Measurements from ENCODE around the gene PHOSPHO1. TPM values are rescaled to one million over a fixed set of nuclear protein-coding genes. Genes with fewer than 3 reads are reported as not detected.
A peak's percentile ranks its signal among the peaks of the same experiment; 100 is the strongest.

The PHOSPHO1 gene
- total RNA-seq, 1 donor from 2014 or later: 1.7 TPM

- H3K27me3 ChIP-seq: peaks cover 17% of the 10 kb centered on the region
- intact Hi-C loops (cut with DNase I): no loop called here
- H3K27ac ChIP-seq: no peak overlapping the region
- no peak for ATAC-seq
- H3K9me3 ChIP-seq: no peaks in the 10 kb centered on the region
- H3K4me1 ChIP-seq: peaks cover 20% of the 10 kb centered on the region
- no peak for DNase-seq
- no peaks in the 10 kb centered on the region for H3K36me3 ChIP-seq
- TF ChIP-seq CTCF (IDR thresholded peaks at IDR 0.05): no peak
- no peak overlapping the region for H3K4me3 ChIP-seq
Measured at GRCh38 chr17:49223168-49223516, 7.4 kb downstream of the PHOSPHO1 start.

- Histone ChIP-seq H3K36me3 (no peaks in the 10 kb centered on the region), H3K27ac (no peak overlapping the region), H3K27me3 (peaks cover 12% of the 10 kb centered on the region), H3K4me3 (no peak overlapping the region), H3K4me1 (peaks cover 49% of the 10 kb centered on the region), H3K9me3 (no peaks in the 10 kb centered on the region)
- DNase-seq (no peak), ATAC-seq (no peak)
- TF ChIP-seq CTCF (IDR thresholded peaks at IDR 0.05): no peak
- intact Hi-C loops (cut with DNase I): no loop called here
Measured at GRCh38 chr17:49219987-49220386, 10.6 kb downstream of the PHOSPHO1 start.

GRCh38 chr17:49218941-49219913 is 11.4 kb downstream of the PHOSPHO1 start:
- Histone ChIP-seq H3K4me3 (no peak overlapping the region), H3K27ac (peak overlapping the region; percentile 63), H3K27me3 (peaks cover 6% of the 10 kb centered on the region), H3K36me3 (no peaks in the 10 kb centered on the region), H3K9me3 (no peaks in the 10 kb centered on the region), H3K4me1 (peaks cover 54% of the 10 kb centered on the region)
- ATAC-seq (peak; percentile 45), DNase-seq (peak; percentile 76)
- intact Hi-C loops (cut with DNase I): no loop called here
- no peak for TF ChIP-seq CTCF (IDR thresholded peaks at IDR 0.05)

- peaks cover 54% of the 10 kb centered on the region for H3K4me1 ChIP-seq
- DNase-seq: peak; percentile 86
- H3K27ac ChIP-seq: peak overlapping the region; percentile 63
Measured at GRCh38 chr17:49217651-49218413, 12.8 kb downstream of the PHOSPHO1 start.

More at GRCh38 chr17:49217651-49218413, 12.8 kb downstream of the PHOSPHO1 start:
- TF ChIP-seq CTCF (IDR thresholded peaks at IDR 0.05): no peak
- H3K36me3 ChIP-seq: no peaks in the 10 kb centered on the region
- H3K27me3 ChIP-seq: no peaks in the 10 kb centered on the region
- ATAC-seq: peak; percentile 86
- no peaks in the 10 kb centered on the region for H3K9me3 ChIP-seq
- intact Hi-C loops (cut with DNase I): no loop called here
- peak overlapping the region; percentile 8 for H3K4me3 ChIP-seq

All from upper lobe of right lung (tissue), 1 donor.